ENCODE measurements around the gene HIRA. TPM values are rescaled to one million over a fixed set of nuclear protein-coding genes. Genes with fewer than 3 reads are reported as not detected.

Gene HIRA
- total and polyA plus RNA-seq, 2 of the 8 experiments (the other 6 are each of a cell fraction or from before 2014, with no cell fraction given): 34.9 to 67.2 TPM

- H3K9me3 ChIP-seq (ENCODE audit: insufficient read depth in 2 of 2, low read depth in 1 of 2, low read length in 1 of 2): no peaks in the 10 kb centered on the region
- H2AFZ ChIP-seq (ENCODE audit: low read length): no peak overlapping the region
- no peak overlapping the region for H3K23ac ChIP-seq (ENCODE audit: insufficient read length)
- no peak overlapping the region for H2BK5ac ChIP-seq (ENCODE audit: low read depth, low read length)
- CTCF ChIA-PET (ENCODE audit: partially characterized antibody): no interaction called here
- H2BK20ac ChIP-seq (ENCODE audit: low read length): no peak overlapping the region
- H3K79me1 ChIP-seq (ENCODE audit: low read depth, low read length): no peaks in the 10 kb centered on the region
- no peak overlapping the region for H3K4me3 ChIP-seq (ENCODE audit: extremely low read depth in 1 of 4, insufficient read depth in 2 of 4, low read depth in 3 of 4, low read length in 4 of 4)
- no peak overlapping the region for H4K5ac ChIP-seq (ENCODE audit: insufficient read length, low read depth, low read length)
- H3K4me1 ChIP-seq (replicated peaks in 1 of 4; ENCODE audit: control insufficient read depth in 3 of 4, insufficient read depth in 4 of 4, low read length in 3 of 4): no peaks in the 10 kb centered on the region
- no peak overlapping the region for H2BK12ac ChIP-seq (ENCODE audit: low read depth, low read length)
- FAIRE-seq: no peak
- no peaks in the 10 kb centered on the region for H3K23me2 ChIP-seq (ENCODE audit: low read depth, low read length)
- no peak overlapping the region for H3K9ac ChIP-seq (replicated peaks in 1 of 4; ENCODE audit: extremely low read depth in 1 of 4, low read depth in 3 of 4, low read length in 3 of 4)
- H3K27ac ChIP-seq (ENCODE audit: low read depth, low read length): no peak overlapping the region
- no peak overlapping the region for H3K4ac ChIP-seq (replicated peaks; ENCODE audit: insufficient read length, low read depth, low read length)
- H3K4me2 ChIP-seq (ENCODE audit: insufficient read depth in 1 of 2, low read depth in 2 of 2, low read length in 2 of 2): no peak overlapping the region
- WGBS, 2 experiments (ENCODE audit: extremely low coverage in 1 of 2, insufficient coverage in 1 of 2, insufficient read length in 1 of 2, insufficient replicate concordance in 2 of 2, low coverage in 1 of 2, low lambda C conversion rate in 2 of 2, missing lambda C conversion rate in 1 of 2): 93% methylated on average over 2 of the region's 2 CpGs; no CpG with 5 or more reads in 1 of the 2 experiments
- no peak overlapping the region for H3K18ac ChIP-seq (ENCODE audit: extremely low read depth, low read length)
- H3K36me3 ChIP-seq (ENCODE audit: control insufficient read depth in 2 of 4, insufficient read depth in 4 of 4, low read length in 3 of 4): peaks cover 2 to 50% (median 26%) of the 10 kb centered on the region in 4 experiments; a peak in 6 of 8 replicates
- H2BK120ac ChIP-seq (replicated peaks; ENCODE audit: low read depth, low read length): no peak overlapping the region
- H4K91ac ChIP-seq (replicated peaks; ENCODE audit: insufficient read length, low read length): no peak overlapping the region
- peaks cover 0 to 8% of the 10 kb centered on the region in 2 experiments for H4K20me1 ChIP-seq (replicated peaks in 1 of 2; ENCODE audit: control insufficient read depth in 1 of 2, insufficient read depth in 2 of 2, low read length in 2 of 2)
- POLR2A ChIA-PET (ENCODE audit: partially characterized antibody): no interaction called here
- no peak overlapping the region for H3K14ac ChIP-seq (ENCODE audit: insufficient read length)
- H4K8ac ChIP-seq (ENCODE audit: extremely low read depth, insufficient read depth, low read length): no peak overlapping the region
- DNase-seq (ENCODE audit: low read depth in 1 of 2, low spot score in 2 of 2): no peak
- no peaks in the 10 kb centered on the region for H3K27me3 ChIP-seq (replicated peaks in 1 of 4; ENCODE audit: control insufficient read depth in 3 of 4, extremely low read depth in 1 of 4, insufficient read depth in 3 of 4, low read length in 3 of 4)
- no peak overlapping the region for H3K56ac ChIP-seq (replicated peaks; ENCODE audit: insufficient read length, low read depth, low read length)
- H2BK15ac ChIP-seq (ENCODE audit: low read length): no peak overlapping the region
- H3K79me2 ChIP-seq (ENCODE audit: control insufficient read depth in 1 of 2, insufficient read depth in 2 of 2, low read length in 2 of 2): no peaks in the 10 kb centered on the region
- no peak overlapping the region for H2AK5ac ChIP-seq (ENCODE audit: low read depth, low read length)
- no peak for TF ChIP-seq CHD7 (IDR thresholded peaks at IDR 0.05; ENCODE audit: insufficient replicate concordance, low read length)
These were observed 28.5 kb upstream of the HIRA start for GRCh38 chr22:19460036-19460435.
